Measurements from ENCODE around the gene MMS22L.

DNA sequence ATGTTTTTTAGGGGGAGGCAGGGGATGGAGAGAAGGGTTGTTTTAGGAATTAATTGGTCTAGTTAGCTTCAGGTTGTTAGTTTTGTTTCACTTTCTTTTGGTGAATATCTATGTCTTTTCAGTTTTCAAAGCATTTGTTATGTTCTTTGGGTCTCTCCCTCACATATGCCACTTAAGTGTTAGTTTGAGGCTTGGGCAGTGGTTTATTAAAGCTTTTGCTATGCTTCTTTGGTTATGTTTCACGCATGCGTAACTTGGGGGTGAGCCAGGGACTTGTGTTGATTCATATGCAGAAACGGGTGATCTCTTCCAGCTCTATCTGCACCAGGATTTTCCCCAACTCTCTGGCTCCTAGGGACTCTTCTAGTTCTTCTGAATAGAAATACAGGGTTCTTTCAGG, 11.4 kb upstream of the MMS22L start:
- no peak for TF ChIP-seq CTCF (IDR thresholded peaks at IDR 0.05)
- TF ChIP-seq POLR2A (IDR thresholded peaks at IDR 0.05), result no peak
